Activated T-helper 17 cell treated with anti-CD3 and anti-CD28 coated beads, Interleukin-2, amount 50 U/mL, for 72 hours (primary cell): ENCODE results near the gene SELENBP1. TPM values are rescaled to one million over a fixed set of nuclear protein-coding genes. Genes with fewer than 3 reads are reported as not detected.
"Not testable (repeated sequence)": the region's sequence is repeated elsewhere in the genome, so short reads cannot be mapped to it uniquely, and the experiment has no call there.

Source experiments
- ATAC-seq: fragments of 150-1000 bp; cut with Tn5 transposase; replicated peaks from 2 replicates; pipeline ENCODE4 v1.10.0; 2021; ENCODE audit warnings: mild to moderate bottlenecking, moderate library complexity
- H3K27ac Mint-ChIP-seq: one replicate; pipeline ENCODE4 v1.8.0; 2022; ENCODE audit warnings: mixed read lengths
- H3K27me3 Mint-ChIP-seq: one replicate; pipeline ENCODE4 v1.8.0; 2022; ENCODE audit warnings: mixed read lengths
- H3K36me3 Mint-ChIP-seq: one replicate; pipeline ENCODE4 v1.8.0; 2022; ENCODE audit warnings: low read depth, mild to moderate bottlenecking, mixed read lengths
- H3K4me1 Mint-ChIP-seq: one replicate; pipeline ENCODE4 v1.8.0; 2022; ENCODE audit warnings: mixed read lengths
- H3K4me3 Mint-ChIP-seq: one replicate; pipeline ENCODE4 v1.8.0; 2022; ENCODE audit warnings: mild to moderate bottlenecking, mixed read lengths
- H3K9me3 Mint-ChIP-seq: one replicate; pipeline ENCODE4 v1.8.0; 2022; ENCODE audit warnings: mixed read lengths
- total RNA-seq, 2 donors: library from RNA; stranded (reverse); gene quantifications; one replicate each; pipeline ENCODE4 v1.2.3, GENCODE V29; 2022

SELENBP1 gene
- total RNA-seq, 2 donors from 2014 or later, result not detected

DNA sequence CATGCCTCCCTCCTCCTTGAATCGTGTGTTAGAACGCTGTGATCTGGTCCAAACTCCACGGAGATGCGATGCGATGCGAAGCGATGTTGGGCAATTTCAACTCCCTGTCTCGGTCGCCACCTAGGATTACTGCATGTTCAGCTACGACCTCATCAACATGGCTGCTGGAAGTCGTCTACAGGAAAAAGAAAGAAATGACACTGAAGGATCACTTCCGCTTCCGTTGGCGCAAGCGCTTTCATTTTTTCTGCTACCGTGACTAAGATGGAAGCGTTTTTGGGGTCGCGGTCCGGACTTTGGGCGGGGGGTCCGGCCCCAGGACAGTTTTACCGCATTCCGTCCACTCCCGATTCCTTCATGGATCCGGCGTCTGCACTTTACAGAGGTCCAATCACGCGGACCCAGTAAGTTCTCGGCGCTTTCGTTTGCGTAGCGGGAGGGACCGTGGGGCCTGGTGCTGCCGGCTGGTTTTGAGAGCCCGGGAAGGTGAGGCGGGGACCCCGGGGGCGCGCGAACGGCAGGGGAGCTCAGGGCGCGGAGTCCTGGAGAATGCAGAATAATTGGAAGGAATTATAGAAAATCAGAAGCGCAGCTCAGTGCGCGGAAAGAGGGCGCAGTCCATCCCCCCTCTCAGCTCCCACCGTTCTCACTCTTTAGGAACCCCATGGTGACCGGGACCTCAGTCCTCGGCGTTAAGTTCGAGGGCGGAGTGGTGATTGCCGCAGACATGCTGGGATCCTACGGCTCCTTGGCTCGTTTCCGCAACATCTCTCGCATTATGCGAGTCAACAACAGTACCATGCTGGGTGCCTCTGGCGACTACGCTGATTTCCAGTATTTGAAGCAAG is 27.0 kb upstream of the SELENBP1 start, which contains the start of gene PSMB4:
Gene PSMB4 (plus strand): TSS at position 250 of the 848 bp plus-strand sequence. CDS start 15 bp downstream, at position 265.
- H3K27ac Mint-ChIP-seq, result peak within 1 kb of the TSS; percentile 99
- peak; percentile 93 for ATAC-seq
- H3K36me3 Mint-ChIP-seq, result peaks cover 57% of the 10 kb centered on the region
- H3K4me3 Mint-ChIP-seq, result peak within 1 kb of the TSS; percentile 93
- H3K9me3 Mint-ChIP-seq, result no peaks in the 10 kb centered on the region
- no peaks in the 10 kb centered on the region for H3K27me3 Mint-ChIP-seq
- peaks cover 26% of the 10 kb centered on the region for H3K4me1 Mint-ChIP-seq

DNA sequence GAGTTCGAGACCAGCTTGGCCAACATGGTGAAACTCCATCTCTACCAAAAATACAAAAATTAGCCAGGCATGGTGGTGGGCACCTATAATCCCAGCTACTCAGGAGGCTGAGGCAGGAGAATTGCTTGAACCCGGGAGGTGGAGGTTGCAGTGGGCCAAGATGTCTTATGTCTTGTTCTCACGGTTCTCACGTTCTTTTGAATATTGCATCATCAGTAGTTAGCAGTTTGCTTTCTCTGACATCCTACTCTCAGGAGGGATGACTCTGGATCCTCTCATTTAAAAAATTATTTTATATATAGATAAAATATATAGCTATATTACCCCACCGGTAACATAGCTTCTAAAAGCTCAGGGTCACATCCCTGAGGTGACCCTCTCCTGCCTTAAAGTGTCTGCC is 23.8 kb upstream of the SELENBP1 start:
- peaks cover 24% of the 10 kb centered on the region for H3K36me3 Mint-ChIP-seq
- peaks cover 14% of the 10 kb centered on the region for H3K4me1 Mint-ChIP-seq
- not testable (repeated sequence) for H3K27ac Mint-ChIP-seq, H3K27me3 Mint-ChIP-seq, H3K4me3 Mint-ChIP-seq, H3K9me3 Mint-ChIP-seq, ATAC-seq

DNA sequence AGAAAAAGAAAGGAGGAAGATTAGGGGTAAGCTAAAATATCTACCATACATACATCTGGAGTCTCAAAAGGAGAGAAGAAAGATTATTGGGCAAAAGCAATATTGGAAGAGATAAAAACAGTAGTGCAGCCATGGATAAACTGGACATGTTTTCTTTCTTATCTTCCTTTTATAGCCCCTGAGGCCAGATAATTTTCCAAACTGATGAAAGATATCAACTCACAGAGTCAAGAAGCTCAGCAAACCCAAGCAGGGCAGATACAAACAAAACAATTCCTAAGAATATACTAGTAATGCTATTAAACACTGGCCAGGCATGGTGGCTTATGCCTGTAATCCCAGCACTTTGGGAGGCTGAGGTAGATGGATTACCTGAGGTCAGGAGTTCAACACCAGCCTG is 21.1 kb upstream of the SELENBP1 start:
- Mint-ChIP-seq H3K9me3 (no peaks in the 10 kb centered on the region), H3K27ac (no peak overlapping the region), H3K27me3 (no peaks in the 10 kb centered on the region), H3K36me3 (no peaks in the 10 kb centered on the region), H3K4me1 (no peaks in the 10 kb centered on the region), H3K4me3 (no peak overlapping the region)
- ATAC-seq, result no peak

DNA sequence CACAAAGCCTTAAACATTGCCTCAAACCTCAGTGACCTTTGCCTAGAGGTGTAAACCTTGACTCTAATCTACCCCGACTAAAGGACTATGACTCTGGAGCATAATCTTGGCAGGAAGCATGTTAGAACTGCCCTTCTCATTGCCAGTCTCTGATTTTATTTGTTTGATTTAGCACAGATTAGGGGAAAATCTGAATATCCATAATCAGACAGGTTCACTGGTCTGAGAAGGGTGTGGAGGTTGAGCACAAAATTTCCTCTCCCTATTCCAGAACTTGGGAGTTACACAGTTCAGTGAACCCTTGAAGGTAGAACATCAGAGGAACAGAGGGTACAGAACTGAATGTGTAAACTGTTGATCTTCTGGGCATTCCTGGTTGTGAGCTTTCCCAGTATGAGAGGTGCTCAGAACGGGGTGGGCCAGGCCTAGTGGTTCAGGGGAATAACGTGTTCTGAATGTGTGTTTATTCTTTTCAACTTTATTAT is 18.6 kb upstream of the SELENBP1 start:
- H3K4me1 Mint-ChIP-seq, result no peaks in the 10 kb centered on the region
- ATAC-seq, result no peak

DNA sequence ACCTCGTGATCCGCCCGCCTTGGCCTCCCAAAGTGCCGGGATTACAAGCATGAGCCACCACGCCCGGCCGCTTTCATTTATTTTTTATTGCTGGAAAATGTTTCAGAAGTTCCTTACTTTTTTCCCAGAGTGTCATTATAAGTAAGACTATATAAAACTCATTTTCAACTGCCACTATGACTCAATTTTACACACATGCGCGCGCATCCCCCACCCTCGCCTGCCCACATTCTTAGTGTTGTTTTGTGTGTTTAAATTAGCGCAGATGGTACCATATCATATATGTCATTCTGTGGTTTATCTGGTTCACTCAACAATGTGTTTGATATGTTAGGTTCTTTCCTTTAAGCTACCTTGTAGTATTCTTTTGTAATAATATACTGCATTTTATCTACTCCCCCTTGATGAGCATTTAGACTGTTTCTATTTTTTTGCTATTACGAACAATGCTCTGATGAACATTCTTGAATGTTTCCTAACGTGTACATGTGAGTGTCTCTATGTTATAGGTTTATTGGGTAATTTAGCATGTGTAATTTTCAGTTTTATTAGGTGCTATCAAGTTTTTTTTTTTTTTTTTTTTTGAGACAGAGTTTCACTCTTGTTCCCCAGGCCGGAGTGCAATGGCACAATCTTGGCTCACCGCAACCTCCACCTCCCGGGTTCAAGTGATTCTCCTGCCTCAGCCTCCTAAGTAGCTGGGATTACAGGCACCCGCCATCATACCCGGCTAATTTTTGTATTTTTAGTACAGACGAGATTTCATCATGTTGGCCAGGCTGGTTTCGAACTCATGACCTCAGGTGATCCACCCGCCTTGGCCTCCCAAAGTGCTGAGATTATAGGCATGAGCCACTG is 17.9 kb upstream of the SELENBP1 start:
- H3K27me3 Mint-ChIP-seq, H3K9me3 Mint-ChIP-seq, H3K36me3 Mint-ChIP-seq, H3K27ac Mint-ChIP-seq, ATAC-seq, H3K4me1 Mint-ChIP-seq, H3K4me3 Mint-ChIP-seq: not testable (repeated sequence)

More for the DNA sequence above, 18.6 kb upstream of the SELENBP1 start:
- H3K9me3 Mint-ChIP-seq, result no peaks in the 10 kb centered on the region
- no peaks in the 10 kb centered on the region for H3K36me3 Mint-ChIP-seq
- H3K27ac Mint-ChIP-seq, result no peak overlapping the region
- no peak overlapping the region for H3K4me3 Mint-ChIP-seq
- H3K27me3 Mint-ChIP-seq, result no peaks in the 10 kb centered on the region

DNA sequence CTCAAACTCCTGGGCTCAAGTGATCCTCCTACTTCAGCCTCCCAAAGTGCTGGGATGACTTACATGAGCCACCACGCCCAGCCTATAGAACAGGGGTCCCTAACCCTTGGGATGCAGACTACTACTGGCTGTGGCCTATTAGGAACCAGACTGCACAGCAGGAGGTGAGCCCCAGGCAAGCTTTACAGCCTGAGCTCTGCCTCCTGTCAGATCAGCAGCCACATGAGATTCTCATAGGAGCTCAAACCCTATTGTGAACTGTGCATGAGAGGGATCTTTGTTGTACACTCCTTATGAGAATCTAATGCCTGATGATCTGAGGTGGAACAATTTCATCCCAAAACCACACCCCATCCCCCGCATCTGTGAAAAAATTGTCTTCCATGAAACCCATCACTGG is 13.5 kb upstream of the SELENBP1 start:
- Mint-ChIP-seq H3K4me1 (no peaks in the 10 kb centered on the region), H3K27ac (no peak overlapping the region), H3K4me3 (no peak overlapping the region), H3K9me3 (no peaks in the 10 kb centered on the region), H3K27me3 (no peaks in the 10 kb centered on the region), H3K36me3 (no peaks in the 10 kb centered on the region)
- ATAC-seq, result no peak

DNA sequence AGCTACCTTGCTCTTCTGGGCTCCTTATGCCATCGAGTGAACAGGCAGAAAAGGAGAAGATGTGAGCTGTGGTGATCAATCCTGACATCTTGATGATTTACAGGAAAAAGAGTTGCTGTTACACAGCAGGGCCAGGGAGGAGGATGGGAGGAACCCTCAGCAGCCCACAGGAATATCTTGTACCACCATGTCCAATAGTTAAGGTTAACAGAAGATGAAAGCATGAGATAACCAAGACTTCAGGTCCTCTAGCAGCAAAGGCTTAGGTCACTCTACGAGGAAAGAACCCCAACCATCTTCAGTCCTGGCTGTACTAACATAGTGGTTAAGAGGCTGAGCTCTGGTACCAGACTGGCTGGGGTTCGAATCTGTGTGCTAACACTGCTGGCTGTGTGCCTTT is 12.1 kb upstream of the SELENBP1 start:
- no peak overlapping the region for H3K27ac Mint-ChIP-seq
- ATAC-seq, result no peak
- H3K9me3 Mint-ChIP-seq, result no peaks in the 10 kb centered on the region
- no peak overlapping the region for H3K4me3 Mint-ChIP-seq
- H3K36me3 Mint-ChIP-seq, result no peaks in the 10 kb centered on the region
- no peaks in the 10 kb centered on the region for H3K4me1 Mint-ChIP-seq
- H3K27me3 Mint-ChIP-seq, result no peaks in the 10 kb centered on the region

DNA sequence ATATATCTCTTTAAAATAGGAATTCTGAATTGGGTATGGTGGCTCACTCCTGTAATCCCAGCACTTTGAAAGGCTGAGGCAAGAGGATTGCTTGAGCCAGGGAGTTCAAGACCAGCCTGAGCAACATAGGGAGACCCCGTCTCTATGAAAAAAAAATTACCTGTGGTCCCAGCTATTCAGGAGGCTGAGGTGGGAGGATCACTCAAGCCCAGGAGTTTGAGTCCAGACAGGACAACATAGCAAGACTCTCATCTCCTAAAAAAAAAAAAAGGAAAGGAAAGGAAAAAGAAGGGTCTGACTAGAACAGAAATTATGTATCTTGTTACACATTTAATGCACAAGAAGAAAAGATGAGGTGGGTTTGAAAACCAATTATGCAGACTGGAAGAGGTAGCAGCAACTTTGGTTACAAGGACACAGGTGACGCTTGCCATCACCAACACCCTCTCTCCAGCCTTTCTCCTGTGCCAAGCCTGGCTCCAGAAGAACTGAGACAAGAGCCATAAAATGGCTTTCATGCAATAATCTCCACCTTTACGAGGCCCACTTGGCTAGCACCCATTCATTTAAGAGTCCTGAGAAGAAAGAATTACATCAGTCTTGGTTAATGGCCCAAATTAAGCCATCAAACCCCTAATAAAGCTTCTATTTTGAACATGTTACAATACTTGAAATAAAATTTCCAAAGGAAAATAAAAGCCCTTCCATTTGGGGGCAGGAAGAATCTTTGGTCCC is 4.8 kb upstream of the SELENBP1 start:
- Mint-ChIP-seq H3K4me3 (no peak overlapping the region), H3K27me3 (no peaks in the 10 kb centered on the region), H3K27ac (no peak overlapping the region), H3K36me3 (no peaks in the 10 kb centered on the region), H3K9me3 (no peaks in the 10 kb centered on the region), H3K4me1 (no peaks in the 10 kb centered on the region)
- ATAC-seq, result no peak

DNA sequence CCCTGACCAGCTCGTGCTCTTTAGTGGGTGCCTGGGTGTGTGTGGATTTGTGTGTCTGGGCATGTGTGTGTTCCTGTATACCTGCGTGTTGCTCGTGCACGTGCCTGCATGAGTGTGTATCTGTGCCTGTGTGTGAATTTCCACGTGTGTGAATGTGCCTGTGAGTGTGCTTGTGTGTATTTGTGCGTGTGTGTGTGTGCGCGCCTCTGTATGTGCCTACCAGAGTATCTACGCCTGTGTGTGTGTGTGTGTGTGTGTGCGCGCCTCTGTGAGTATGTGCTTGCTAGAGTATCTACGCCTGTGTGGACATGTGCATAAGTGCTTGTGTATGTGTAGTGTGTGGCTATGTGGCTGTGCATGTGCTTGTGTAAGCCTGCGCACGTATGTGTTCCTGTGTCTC is 691 bp upstream of the SELENBP1 start:
- ATAC-seq, result no peak
- Mint-ChIP-seq H3K4me3 (no peak overlapping the region), H3K27ac (no peak overlapping the region), H3K4me1 (no peaks in the 10 kb centered on the region), H3K36me3 (no peaks in the 10 kb centered on the region), H3K27me3 (no peaks in the 10 kb centered on the region), H3K9me3 (no peaks in the 10 kb centered on the region)

DNA sequence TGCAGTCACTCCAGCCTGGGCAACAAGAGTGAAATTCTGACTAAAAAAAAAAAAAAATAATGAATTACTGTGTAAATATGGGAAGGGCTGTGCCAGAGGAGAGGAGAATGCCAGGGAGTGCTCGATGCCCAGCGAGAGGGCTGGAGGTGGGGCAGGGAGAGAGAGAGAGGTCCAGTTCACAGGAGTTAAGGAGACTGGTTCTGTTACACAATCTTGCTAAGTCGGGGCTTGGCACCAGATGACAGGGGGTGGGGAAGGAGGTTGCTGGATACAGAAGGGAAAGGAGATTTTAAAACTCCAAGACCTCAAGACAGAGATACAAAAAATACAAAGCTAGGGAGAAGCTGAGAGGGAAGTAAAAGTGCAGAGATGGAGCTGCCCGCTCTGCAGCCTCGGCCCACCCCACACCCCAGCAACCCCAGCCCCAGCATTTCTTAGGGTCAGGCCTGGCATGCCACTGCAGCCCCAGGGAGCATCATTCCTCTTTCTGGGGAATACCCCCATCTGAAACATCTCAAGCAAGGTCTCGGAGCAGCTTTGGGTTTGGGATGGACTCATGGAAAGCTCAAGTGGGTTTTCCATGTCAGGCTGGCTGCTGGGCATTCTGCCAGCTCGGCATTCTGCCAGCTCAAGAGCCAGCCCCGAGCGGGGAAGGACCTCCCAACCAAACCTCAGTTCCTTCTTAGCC is 991 bp downstream of the SELENBP1 start:
- Mint-ChIP-seq H3K4me1 (no peaks in the 10 kb centered on the region), H3K9me3 (no peaks in the 10 kb centered on the region), H3K27ac (no peak overlapping the region), H3K4me3 (no peak overlapping the region), H3K27me3 (no peaks in the 10 kb centered on the region), H3K36me3 (no peaks in the 10 kb centered on the region)
- no peak for ATAC-seq

DNA sequence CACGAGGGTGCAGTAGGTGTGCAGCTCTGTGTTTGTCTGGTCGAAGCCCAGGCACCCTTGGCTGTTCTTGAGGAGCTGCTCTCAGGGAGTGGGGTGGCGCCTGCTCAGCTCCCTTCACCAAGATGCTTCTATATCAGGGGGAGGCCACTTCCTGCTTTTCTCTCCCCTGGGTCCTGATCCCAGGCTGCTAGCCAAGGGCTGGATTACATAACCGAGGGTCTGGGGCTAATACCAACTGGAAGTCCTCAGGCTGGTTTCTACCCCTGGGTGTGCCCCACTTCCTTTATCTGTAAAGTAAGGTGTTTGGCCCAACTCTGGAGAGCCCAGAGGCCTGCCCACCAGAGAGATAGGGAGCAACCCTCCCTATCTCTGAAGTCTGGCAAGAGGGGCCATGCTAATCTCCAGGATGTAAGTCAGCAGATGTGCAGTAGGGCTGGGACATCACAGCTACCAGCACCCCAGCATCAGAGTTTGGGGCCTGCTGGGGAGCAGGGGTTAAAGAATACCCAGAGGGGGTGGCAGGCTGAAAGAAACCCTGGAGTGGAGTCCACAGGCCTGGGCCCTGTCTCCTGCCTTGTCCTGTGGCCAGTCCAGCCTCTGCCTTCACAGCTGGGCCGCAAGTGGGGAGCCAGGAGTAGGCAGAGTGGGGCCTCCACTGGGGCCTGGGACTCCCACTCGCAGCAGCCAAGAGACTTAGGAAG is 2.1 kb downstream of the SELENBP1 start:
- Mint-ChIP-seq H3K36me3 (no peaks in the 10 kb centered on the region), H3K27me3 (no peaks in the 10 kb centered on the region), H3K27ac (no peak overlapping the region), H3K4me1 (no peaks in the 10 kb centered on the region), H3K9me3 (no peaks in the 10 kb centered on the region), H3K4me3 (no peak overlapping the region)
- ATAC-seq, result no peak

DNA sequence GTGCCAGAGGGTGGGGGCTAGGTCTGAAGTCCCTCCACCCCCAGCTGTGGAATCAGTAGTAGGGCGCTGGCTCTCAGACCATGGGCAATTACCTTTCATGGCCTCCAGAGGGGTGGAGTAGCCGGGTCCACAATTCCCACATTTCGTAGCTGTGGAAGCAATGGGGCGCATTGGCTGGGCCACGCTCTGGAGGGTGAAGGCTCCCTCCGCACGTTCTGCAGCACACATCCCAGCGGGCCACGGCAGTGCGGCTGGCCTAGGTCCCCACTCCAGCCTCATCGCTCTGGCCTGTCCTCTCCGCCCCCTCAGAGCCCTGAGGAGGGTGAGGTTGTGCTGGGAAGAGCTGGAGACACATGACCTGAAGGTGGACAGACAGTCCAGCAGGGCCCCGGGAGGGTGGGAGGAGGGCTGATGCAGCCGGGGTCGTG is 2.9 kb downstream of the SELENBP1 start:
- Mint-ChIP-seq H3K36me3 (no peaks in the 10 kb centered on the region), H3K27me3 (no peaks in the 10 kb centered on the region), H3K4me3 (no peak overlapping the region), H3K27ac (no peak overlapping the region), H3K4me1 (no peaks in the 10 kb centered on the region), H3K9me3 (no peaks in the 10 kb centered on the region)
- ATAC-seq, result no peak

DNA sequence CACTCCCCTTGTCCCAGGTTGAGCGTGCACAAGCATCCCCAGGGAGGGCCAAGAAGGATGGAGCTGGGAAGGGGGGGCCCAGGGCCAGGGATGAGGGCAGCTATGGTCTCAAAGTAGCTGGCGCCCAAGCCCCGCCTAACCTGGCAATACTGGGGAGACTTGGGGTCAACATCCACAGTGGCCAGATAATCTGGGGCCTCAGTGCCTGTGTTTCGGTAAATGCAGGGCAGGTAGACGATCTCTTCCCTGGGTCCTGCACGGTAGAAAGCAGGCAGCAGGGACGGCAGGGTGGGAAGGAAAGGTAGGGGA is 3.2 kb downstream of the SELENBP1 start:
- H3K4me1 Mint-ChIP-seq, result no peaks in the 10 kb centered on the region
- H3K4me3 Mint-ChIP-seq, result no peak overlapping the region
- no peaks in the 10 kb centered on the region for H3K27me3 Mint-ChIP-seq
- H3K27ac Mint-ChIP-seq, result no peak overlapping the region
- H3K9me3 Mint-ChIP-seq, result no peaks in the 10 kb centered on the region
- H3K36me3 Mint-ChIP-seq, result no peaks in the 10 kb centered on the region
- no peak for ATAC-seq
